ENCODE results near the gene CTNNA3. TPM values are rescaled to one million over a fixed set of nuclear protein-coding genes. Genes with fewer than 3 reads are reported as not detected.

The CTNNA3 gene
- total RNA-seq, 2 donors from 2014 or later, result 3.2 to 7.2 TPM

DNA sequence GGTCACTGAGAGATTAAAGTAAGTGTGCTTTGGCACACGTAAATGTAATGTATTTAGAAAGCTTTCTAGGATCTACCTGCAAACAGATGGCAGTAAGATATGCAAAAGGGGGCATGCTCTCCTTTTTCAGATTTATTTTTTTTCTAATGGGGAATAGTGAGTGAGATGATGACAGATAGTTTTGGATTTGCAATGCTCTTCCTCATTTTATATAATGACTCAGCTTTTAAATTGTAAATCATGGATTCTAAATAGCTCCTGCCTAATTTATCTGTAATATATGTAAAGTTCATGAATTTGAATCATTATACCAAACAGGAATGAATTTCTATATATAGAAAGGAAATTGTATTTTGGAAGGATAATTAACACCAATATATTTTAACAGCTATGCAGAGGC is 1731.8 kb downstream of the CTNNA3 start:
- no peaks in the 10 kb centered on the region for H3K27me3 Mint-ChIP-seq (ENCODE audit: insufficient read depth)
- H3K4me1 Mint-ChIP-seq, result no peaks in the 10 kb centered on the region
- Histone ChIP-seq H3K4me3 (ENCODE audit: low read length) (no peak overlapping the region), H3K36me3 (ENCODE audit: control insufficient read depth, insufficient read depth, low read length) (no peaks in the 10 kb centered on the region), H3K27ac (ENCODE audit: low read depth, low read length) (no peak overlapping the region), H3K27me3 (ENCODE audit: control insufficient read depth, insufficient read depth, low read length, poor library complexity, severe bottlenecking) (no peaks in the 10 kb centered on the region), H3K9ac (ENCODE audit: extremely low read depth, low read length, poor library complexity, severe bottlenecking) (no peak overlapping the region), H3K9me3 (ENCODE audit: control insufficient read depth, low read length) (peaks cover 7% of the 10 kb centered on the region), H3K4me1 (ENCODE audit: control insufficient read depth, insufficient read depth, low read length) (no peaks in the 10 kb centered on the region)
- TF ChIP-seq, protein P1, sequence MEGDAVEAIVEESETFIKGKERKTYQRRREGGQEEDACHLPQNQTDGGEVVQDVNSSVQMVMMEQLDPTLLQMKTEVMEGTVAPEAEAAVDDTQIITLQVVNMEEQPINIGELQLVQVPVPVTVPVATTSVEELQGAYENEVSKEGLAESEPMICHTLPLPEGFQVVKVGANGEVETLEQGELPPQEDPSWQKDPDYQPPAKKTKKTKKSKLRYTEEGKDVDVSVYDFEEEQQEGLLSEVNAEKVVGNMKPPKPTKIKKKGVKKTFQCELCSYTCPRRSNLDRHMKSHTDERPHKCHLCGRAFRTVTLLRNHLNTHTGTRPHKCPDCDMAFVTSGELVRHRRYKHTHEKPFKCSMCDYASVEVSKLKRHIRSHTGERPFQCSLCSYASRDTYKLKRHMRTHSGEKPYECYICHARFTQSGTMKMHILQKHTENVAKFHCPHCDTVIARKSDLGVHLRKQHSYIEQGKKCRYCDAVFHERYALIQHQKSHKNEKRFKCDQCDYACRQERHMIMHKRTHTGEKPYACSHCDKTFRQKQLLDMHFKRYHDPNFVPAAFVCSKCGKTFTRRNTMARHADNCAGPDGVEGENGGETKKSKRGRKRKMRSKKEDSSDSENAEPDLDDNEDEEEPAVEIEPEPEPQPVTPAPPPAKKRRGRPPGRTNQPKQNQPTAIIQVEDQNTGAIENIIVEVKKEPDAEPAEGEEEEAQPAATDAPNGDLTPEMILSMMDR (conservative IDR thresholded peaks at IDR 0.05), result no peak
- WGBS, 2 experiments (ENCODE audit: insufficient coverage in 1 of 2, insufficient read length in 1 of 2), result 87 to 89% methylated on average over 1 of the region's 1 CpG
- no peak overlapping the region for H3K4me3 Mint-ChIP-seq
- H3K27ac Mint-ChIP-seq, result no peak overlapping the region
- peaks cover 9% of the 10 kb centered on the region for H3K9me3 Mint-ChIP-seq
- H3K36me3 Mint-ChIP-seq (ENCODE audit: low read depth), result no peaks in the 10 kb centered on the region
- no peak for DNase-seq

DNA sequence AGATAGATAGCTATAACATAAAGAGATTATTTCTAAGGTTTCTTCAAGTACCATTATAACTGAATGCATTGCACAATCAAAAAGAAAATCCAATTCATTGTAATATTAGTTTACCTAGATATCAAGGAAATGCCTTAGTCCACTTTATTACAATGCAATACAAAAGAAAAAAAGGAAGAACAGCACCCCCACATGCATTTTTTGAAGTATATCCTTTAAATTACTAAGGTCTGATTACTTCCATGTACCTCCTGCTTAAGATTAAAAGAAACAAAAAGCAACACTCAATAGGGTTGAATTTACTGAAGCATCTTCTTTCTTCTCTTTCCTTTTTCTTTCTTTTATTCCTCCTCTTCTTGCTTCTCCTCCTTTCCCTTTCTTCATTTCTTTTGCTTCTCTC is 1743.9 kb downstream of the CTNNA3 start:
- Histone ChIP-seq H3K4me3 (ENCODE audit: low read length) (no peak overlapping the region), H3K9me3 (ENCODE audit: control insufficient read depth, low read length) (no peaks in the 10 kb centered on the region), H3K9ac (ENCODE audit: extremely low read depth, low read length, poor library complexity, severe bottlenecking) (no peak overlapping the region), H3K27ac (ENCODE audit: low read depth, low read length) (no peak overlapping the region), H3K36me3 (ENCODE audit: control insufficient read depth, insufficient read depth, low read length) (no peaks in the 10 kb centered on the region), H3K27me3 (ENCODE audit: control insufficient read depth, insufficient read depth, low read length, poor library complexity, severe bottlenecking) (no peaks in the 10 kb centered on the region), H3K4me1 (ENCODE audit: control insufficient read depth, insufficient read depth, low read length) (no peaks in the 10 kb centered on the region)
- TF ChIP-seq, protein P1 (conservative IDR thresholded peaks at IDR 0.05), result no peak
- Mint-ChIP-seq H3K27me3 (ENCODE audit: insufficient read depth) (peaks cover 2% of the 10 kb centered on the region), H3K9me3 (no peaks in the 10 kb centered on the region), H3K4me3 (no peak overlapping the region), H3K4me1 (no peaks in the 10 kb centered on the region), H3K36me3 (ENCODE audit: low read depth) (no peaks in the 10 kb centered on the region), H3K27ac (no peak overlapping the region)
- no peak for DNase-seq

DNA sequence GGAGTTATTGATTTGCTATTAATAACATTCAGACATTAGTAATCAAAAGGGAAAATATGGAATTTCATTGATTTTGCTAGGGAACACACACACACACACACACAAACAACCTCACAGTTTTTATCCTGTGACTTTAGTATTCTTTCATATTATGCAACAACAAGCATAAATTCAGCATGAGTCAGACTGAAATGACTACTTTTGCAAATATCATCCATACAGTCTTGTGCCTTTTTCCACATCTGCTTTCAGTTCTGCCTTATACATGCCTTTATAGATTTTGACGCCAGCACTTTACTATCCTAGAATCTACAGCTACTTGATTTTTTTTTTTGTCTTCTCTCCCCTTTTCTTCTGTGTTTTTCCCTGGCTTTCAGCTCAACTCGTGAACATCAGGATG is 1745.9 kb downstream of the CTNNA3 start:
- TF ChIP-seq, protein P1 (conservative IDR thresholded peaks at IDR 0.05), result no peak
- Mint-ChIP-seq H3K4me3 (no peak overlapping the region), H3K27ac (no peak overlapping the region), H3K36me3 (ENCODE audit: low read depth) (no peaks in the 10 kb centered on the region), H3K9me3 (no peaks in the 10 kb centered on the region), H3K27me3 (ENCODE audit: insufficient read depth) (no peaks in the 10 kb centered on the region), H3K4me1 (no peaks in the 10 kb centered on the region)
- 66 to 84% methylated on average over 2 of the region's 2 CpGs for WGBS, 2 experiments (ENCODE audit: insufficient coverage in 1 of 2, insufficient read length in 1 of 2)
- Histone ChIP-seq H3K27ac (ENCODE audit: low read depth, low read length) (no peak overlapping the region), H3K9ac (ENCODE audit: extremely low read depth, low read length, poor library complexity, severe bottlenecking) (no peak overlapping the region), H3K9me3 (ENCODE audit: control insufficient read depth, low read length) (no peaks in the 10 kb centered on the region), H3K4me1 (ENCODE audit: control insufficient read depth, insufficient read depth, low read length) (no peaks in the 10 kb centered on the region), H3K4me3 (ENCODE audit: low read length) (no peak overlapping the region), H3K36me3 (ENCODE audit: control insufficient read depth, insufficient read depth, low read length) (no peaks in the 10 kb centered on the region), H3K27me3 (ENCODE audit: control insufficient read depth, insufficient read depth, low read length, poor library complexity, severe bottlenecking) (no peaks in the 10 kb centered on the region)
- no peak for DNase-seq
